Stomach (tissue), 4 donors: ENCODE data around the gene OR6C2.

Experiments
- CTCF ChIP-seq, 7 experiments: fragments of 450-650 bp in 4 of 7; fragments of 200-600 bp in 3 of 7; sonication (generic) in 3 of 7; IDR thresholded peaks; one replicate each; pipeline ENCODE4 v1.5.1; 2016 to 2019; ENCODE audit warnings: antibody characterized with exemption in 7 of 7, control low read depth in 2 of 7, mild to moderate bottlenecking in 1 of 7
- EP300 ChIP-seq: sonication (generic); formaldehyde crosslinking; IDR thresholded peaks from one replicate; pipeline ENCODE4 v1.6.1; 2017; ENCODE audit warnings: antibody characterized with exemption
- POLR2A ChIP-seq, 4 donors: fragments of 450-650 bp; IDR thresholded peaks; one replicate each; pipeline ENCODE4 v1.6.1; 2016; ENCODE audit warnings: antibody characterized with exemption in 4 of 4, control low read depth in 2 of 4, mild to moderate bottlenecking in 1 of 4, moderate library complexity in 1 of 4
- POLR2AphosphoS5 ChIP-seq, 3 donors: sonication (generic); formaldehyde crosslinking; IDR thresholded peaks; one replicate each; pipeline ENCODE4 v1.6.1; 2016; ENCODE audit warnings: antibody characterized with exemption in 3 of 3

- no peak for TF ChIP-seq POLR2A (IDR thresholded peaks at IDR 0.05)
- TF ChIP-seq EP300 = no peak
- TF ChIP-seq CTCF (IDR thresholded peaks at IDR 0.05) = no peak
- TF ChIP-seq POLR2AphosphoS5 (IDR thresholded peaks at IDR 0.05) = no peak
Measured at GRCh38 chr12:55400229-55400628, 43.6 kb upstream of the OR6C2 start, which contains the start of gene OR6C65.
